ENCODE results near the gene ACVRL1. TPM values are rescaled to one million over a fixed set of nuclear protein-coding genes. Genes with fewer than 3 reads are reported as not detected.

The ACVRL1 gene
- total RNA-seq, 1 donor from 2014 or later, result not detected

DNA sequence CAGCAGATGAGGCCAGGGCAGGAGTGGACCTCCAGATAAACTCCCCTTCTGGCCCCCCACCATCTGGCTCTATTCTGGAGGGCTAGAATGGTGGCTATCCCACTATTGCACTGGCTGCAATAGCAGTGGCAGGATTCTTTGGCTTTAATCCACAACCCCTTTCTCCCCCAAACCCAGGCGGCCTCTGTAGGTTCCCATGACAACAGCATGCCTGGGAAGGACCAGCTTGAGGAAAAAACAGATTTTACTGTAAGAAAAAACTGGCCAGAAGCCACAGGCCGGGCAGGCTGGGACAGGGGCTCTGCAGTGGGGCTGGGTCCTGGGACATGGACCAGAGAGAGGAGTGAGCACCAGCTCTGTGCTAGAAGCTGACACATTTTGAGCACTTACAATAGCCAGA lies 30.6 kb downstream of the ACVRL1 start:
- intact Hi-C loops (cut with micrococcal nuclease), result no loop called here

GRCh38 chr12:51938726-51939125 lies 31.4 kb downstream of the ACVRL1 start:
- Mint-ChIP-seq H3K27me3 (ENCODE audit: low read depth) (peaks cover 24% of the 10 kb centered on the region), H3K4me1 (ENCODE audit: low read depth) (no peaks in the 10 kb centered on the region), H3K27ac (no peak overlapping the region), H3K4me3 (ENCODE audit: low read depth) (no peak overlapping the region), H3K9me3 (no peaks in the 10 kb centered on the region), H3K36me3 (ENCODE audit: low read depth) (no peaks in the 10 kb centered on the region)
- intact Hi-C loops (cut with micrococcal nuclease), result no loop called here
- DNase-seq (ENCODE audit: low spot score), result no peak

More for the DNA sequence above, 30.6 kb downstream of the ACVRL1 start:
- no peaks in the 10 kb centered on the region for H3K9me3 Mint-ChIP-seq
- H3K27ac Mint-ChIP-seq, result no peak overlapping the region
- no peaks in the 10 kb centered on the region for H3K36me3 Mint-ChIP-seq (ENCODE audit: low read depth)
- H3K4me1 Mint-ChIP-seq (ENCODE audit: low read depth), result no peaks in the 10 kb centered on the region
- no peak for DNase-seq (ENCODE audit: low spot score)
- H3K4me3 Mint-ChIP-seq (ENCODE audit: low read depth), result no peak overlapping the region
- peaks cover 25% of the 10 kb centered on the region for H3K27me3 Mint-ChIP-seq (ENCODE audit: low read depth)

- Mint-ChIP-seq H3K27ac (no peak overlapping the region), H3K4me3 (ENCODE audit: low read depth) (no peak overlapping the region), H3K4me1 (ENCODE audit: low read depth) (no peaks in the 10 kb centered on the region), H3K9me3 (peaks cover 16% of the 10 kb centered on the region), H3K27me3 (ENCODE audit: low read depth) (peaks cover 22% of the 10 kb centered on the region), H3K36me3 (ENCODE audit: low read depth) (no peaks in the 10 kb centered on the region)
- intact Hi-C loops (cut with micrococcal nuclease), result no loop called here
- DNase-seq (ENCODE audit: low spot score), result no peak
Measured at GRCh38 chr12:51941011-51941581, 33.8 kb downstream of the ACVRL1 start.

DNA sequence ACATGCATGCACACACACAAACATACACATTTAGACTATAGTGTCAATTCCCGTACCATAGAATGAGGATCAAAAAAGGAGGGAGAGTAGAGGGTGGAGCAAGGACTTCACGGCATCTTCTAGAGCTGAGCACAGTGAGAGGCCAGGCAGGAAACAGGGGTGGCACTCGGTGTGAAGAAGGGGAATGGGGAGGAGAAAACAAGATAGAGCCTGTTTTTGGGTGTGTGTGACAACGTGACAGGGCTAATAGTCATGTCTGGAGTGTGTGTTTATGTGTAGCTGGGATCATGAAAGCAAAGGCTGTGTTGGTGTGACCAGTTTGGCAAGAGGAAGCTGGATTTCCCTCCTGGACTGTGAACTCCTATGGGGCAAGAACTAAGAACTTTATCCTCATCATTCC lies 34.3 kb downstream of the ACVRL1 start:
- H3K27ac Mint-ChIP-seq, result no peak overlapping the region
- H3K27me3 Mint-ChIP-seq (ENCODE audit: low read depth), result peaks cover 27% of the 10 kb centered on the region
- no peak for DNase-seq (ENCODE audit: low spot score)

GRCh38 chr12:51942056-51942455 lies 34.8 kb downstream of the ACVRL1 start:
- Mint-ChIP-seq H3K4me3 (ENCODE audit: low read depth) (no peak overlapping the region), H3K9me3 (peaks cover 16% of the 10 kb centered on the region), H3K4me1 (ENCODE audit: low read depth) (no peaks in the 10 kb centered on the region), H3K27me3 (ENCODE audit: low read depth) (peaks cover 28% of the 10 kb centered on the region), H3K36me3 (ENCODE audit: low read depth) (no peaks in the 10 kb centered on the region), H3K27ac (no peak overlapping the region)
- intact Hi-C loops (cut with micrococcal nuclease), result no loop called here
- no peak for DNase-seq (ENCODE audit: low spot score)

More for the DNA sequence above, 34.3 kb downstream of the ACVRL1 start:
- H3K4me1 Mint-ChIP-seq (ENCODE audit: low read depth), result no peaks in the 10 kb centered on the region
- H3K4me3 Mint-ChIP-seq (ENCODE audit: low read depth), result no peak overlapping the region
- peaks cover 16% of the 10 kb centered on the region for H3K9me3 Mint-ChIP-seq
- intact Hi-C loops (cut with micrococcal nuclease), result no loop called here
- no peaks in the 10 kb centered on the region for H3K36me3 Mint-ChIP-seq (ENCODE audit: low read depth)

- no peaks in the 10 kb centered on the region for H3K4me1 Mint-ChIP-seq (ENCODE audit: low read depth)
- no peak for DNase-seq (ENCODE audit: low spot score)
- intact Hi-C loops (cut with micrococcal nuclease), result no loop called here
- no peaks in the 10 kb centered on the region for H3K36me3 Mint-ChIP-seq (ENCODE audit: low read depth)
- H3K9me3 Mint-ChIP-seq, result peaks cover 16% of the 10 kb centered on the region
- H3K27ac Mint-ChIP-seq, result no peak overlapping the region
- H3K4me3 Mint-ChIP-seq (ENCODE audit: low read depth), result no peak overlapping the region
- peaks cover 30% of the 10 kb centered on the region for H3K27me3 Mint-ChIP-seq (ENCODE audit: low read depth)
Measured at GRCh38 chr12:51942501-51943000, 35.2 kb downstream of the ACVRL1 start.

GRCh38 chr12:51943346-51943745 lies 36.0 kb downstream of the ACVRL1 start:
- DNase-seq (ENCODE audit: low spot score), result no peak
- intact Hi-C loops (cut with micrococcal nuclease), result no loop called here
- H3K36me3 Mint-ChIP-seq (ENCODE audit: low read depth), result no peaks in the 10 kb centered on the region
- no peaks in the 10 kb centered on the region for H3K4me1 Mint-ChIP-seq (ENCODE audit: low read depth)
- H3K9me3 Mint-ChIP-seq, result peaks cover 16% of the 10 kb centered on the region
- no peak overlapping the region for H3K4me3 Mint-ChIP-seq (ENCODE audit: low read depth)
- H3K27me3 Mint-ChIP-seq (ENCODE audit: low read depth), result peaks cover 36% of the 10 kb centered on the region
- no peak overlapping the region for H3K27ac Mint-ChIP-seq

GRCh38 chr12:51944608-51945233 lies 37.4 kb downstream of the ACVRL1 start:
- Mint-ChIP-seq H3K27me3 (ENCODE audit: low read depth) (peaks cover 49% of the 10 kb centered on the region), H3K4me1 (ENCODE audit: low read depth) (no peaks in the 10 kb centered on the region), H3K36me3 (ENCODE audit: low read depth) (no peaks in the 10 kb centered on the region), H3K4me3 (ENCODE audit: low read depth) (no peak overlapping the region), H3K27ac (no peak overlapping the region), H3K9me3 (peaks cover 16% of the 10 kb centered on the region)
- DNase-seq (ENCODE audit: low spot score), result no peak
- intact Hi-C loops (cut with micrococcal nuclease), result no loop called here

- H3K9me3 Mint-ChIP-seq, result peaks cover 16% of the 10 kb centered on the region
- no peaks in the 10 kb centered on the region for H3K36me3 Mint-ChIP-seq (ENCODE audit: low read depth)
- H3K27ac Mint-ChIP-seq, result no peak overlapping the region
- H3K27me3 Mint-ChIP-seq (ENCODE audit: low read depth), result peaks cover 54% of the 10 kb centered on the region
- intact Hi-C loops (cut with micrococcal nuclease), result no loop called here
- DNase-seq (ENCODE audit: low spot score), result no peak
- peaks cover 4% of the 10 kb centered on the region for H3K4me1 Mint-ChIP-seq (ENCODE audit: low read depth)
- no peak overlapping the region for H3K4me3 Mint-ChIP-seq (ENCODE audit: low read depth)
Measured at GRCh38 chr12:51947246-51947996, 40.1 kb downstream of the ACVRL1 start.

GRCh38 chr12:51948066-51948465 lies 40.8 kb downstream of the ACVRL1 start:
- H3K27ac Mint-ChIP-seq, result no peak overlapping the region
- H3K27me3 Mint-ChIP-seq (ENCODE audit: low read depth), result peaks cover 55% of the 10 kb centered on the region
- intact Hi-C loops (cut with micrococcal nuclease), result no loop called here
- no peak overlapping the region for H3K4me3 Mint-ChIP-seq (ENCODE audit: low read depth)
- H3K4me1 Mint-ChIP-seq (ENCODE audit: low read depth), result peaks cover 4% of the 10 kb centered on the region
- peaks cover 16% of the 10 kb centered on the region for H3K9me3 Mint-ChIP-seq
- no peaks in the 10 kb centered on the region for H3K36me3 Mint-ChIP-seq (ENCODE audit: low read depth)
- no peak for DNase-seq (ENCODE audit: low spot score)

DNA sequence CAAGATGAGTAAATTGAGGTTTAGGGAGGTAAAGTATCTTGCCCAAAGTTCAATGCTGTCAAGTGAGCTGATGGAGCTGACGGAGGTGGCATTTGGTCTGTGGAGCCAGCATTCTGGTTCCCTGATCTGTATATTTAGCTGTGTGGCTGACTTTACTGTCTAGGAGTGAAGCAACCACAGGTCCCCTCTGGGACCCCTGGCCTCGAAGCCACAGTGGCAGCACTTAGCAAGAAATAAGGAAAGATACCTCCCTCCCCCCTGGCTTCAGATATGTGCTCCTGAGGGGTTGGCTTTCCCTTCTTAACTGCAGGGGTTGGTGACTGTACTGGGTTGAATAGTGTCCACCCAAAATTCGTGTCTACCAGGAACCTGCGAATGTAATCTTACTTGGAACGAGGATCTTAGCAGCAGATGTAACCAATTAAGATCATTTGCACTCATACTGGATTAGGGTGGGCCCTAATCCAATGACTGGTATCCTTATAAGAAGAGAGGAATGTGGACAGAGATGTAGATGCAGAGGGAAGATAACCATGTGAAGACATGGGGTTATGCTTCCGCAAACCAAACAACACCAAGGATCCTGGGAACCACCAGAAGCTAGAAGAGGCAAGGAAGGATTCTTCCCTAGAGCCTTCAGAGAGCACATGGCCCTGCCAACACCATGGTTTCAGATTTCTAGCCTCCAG lies 42.2 kb downstream of the ACVRL1 start:
- peaks cover 65% of the 10 kb centered on the region for H3K27me3 Mint-ChIP-seq (ENCODE audit: low read depth)
- peaks cover 10% of the 10 kb centered on the region for H3K9me3 Mint-ChIP-seq
- intact Hi-C loops (cut with micrococcal nuclease), result loop anchor here (2.0 kb wide), 1 partner anchor 31 kb away; no protein-coding TSS in a partner anchor
- no peak overlapping the region for H3K27ac Mint-ChIP-seq
- DNase-seq (ENCODE audit: low spot score), result no peak
- H3K36me3 Mint-ChIP-seq (ENCODE audit: low read depth), result no peaks in the 10 kb centered on the region
- peaks cover 6% of the 10 kb centered on the region for H3K4me1 Mint-ChIP-seq (ENCODE audit: low read depth)
- peak overlapping the region; percentile 24 for H3K4me3 Mint-ChIP-seq (ENCODE audit: low read depth)

DNA sequence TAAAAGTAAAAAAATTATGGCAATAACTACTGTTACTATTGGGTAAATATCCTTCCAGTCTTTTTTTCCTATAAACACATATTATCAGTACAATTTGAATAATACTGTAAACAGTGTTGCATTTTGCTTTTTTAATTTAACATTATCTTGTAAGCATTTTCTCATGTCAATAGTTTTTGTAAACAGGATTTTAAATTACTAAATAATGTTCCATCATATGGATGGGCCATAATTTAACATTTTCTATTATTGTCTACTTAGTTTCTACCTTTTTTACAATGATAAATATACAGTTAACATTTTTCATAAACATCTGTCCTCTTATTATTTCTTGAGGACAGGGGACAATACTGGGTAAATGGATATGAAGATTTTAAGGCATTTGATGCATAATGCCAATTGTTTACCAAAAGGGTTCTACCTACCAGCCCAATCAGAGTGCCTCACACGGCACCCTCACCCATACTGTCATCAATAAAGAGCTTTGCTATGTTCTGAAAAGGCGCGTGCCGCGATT lies 43.4 kb downstream of the ACVRL1 start:
- intact Hi-C loops (cut with micrococcal nuclease), result loop anchor here (1.0 to 2.0 kb wide), 2 partner anchors 21 to 30 kb away; no protein-coding TSS in a partner anchor
- Mint-ChIP-seq H3K4me1 (ENCODE audit: low read depth) (peaks cover 6% of the 10 kb centered on the region), H3K36me3 (ENCODE audit: low read depth) (no peaks in the 10 kb centered on the region), H3K9me3 (no peaks in the 10 kb centered on the region), H3K4me3 (ENCODE audit: low read depth) (peak overlapping the region; percentile 80), H3K27ac (no peak overlapping the region), H3K27me3 (ENCODE audit: low read depth) (peaks cover 72% of the 10 kb centered on the region)
- no peak for DNase-seq (ENCODE audit: low spot score)
